GM12865 (cell line): ENCODE data around the gene TOMM6.

Experiments
- DNase-seq: peaks from one replicate; pipeline ENCODE4 v3.0.0; 2010; ENCODE audit warnings: low read depth
- H3K4me3 ChIP-seq: 2 replicates; pipeline ENCODE4 v1.5.1; 2011; ENCODE audit warnings: mild to moderate bottlenecking, low read depth, low read length, control low read depth
- TF ChIP-seq, protein P1 (sequence below): IDR thresholded peaks from 2 replicates; pipeline ENCODE4 v1.5.1; 2011; ENCODE audit warnings: low read length, control low read depth, low read depth, inconsistent platforms; ENCODE audit not compliant: insufficient read depth; ENCODE audit errors: missing control alignments

Gene TOMM6

DNA sequence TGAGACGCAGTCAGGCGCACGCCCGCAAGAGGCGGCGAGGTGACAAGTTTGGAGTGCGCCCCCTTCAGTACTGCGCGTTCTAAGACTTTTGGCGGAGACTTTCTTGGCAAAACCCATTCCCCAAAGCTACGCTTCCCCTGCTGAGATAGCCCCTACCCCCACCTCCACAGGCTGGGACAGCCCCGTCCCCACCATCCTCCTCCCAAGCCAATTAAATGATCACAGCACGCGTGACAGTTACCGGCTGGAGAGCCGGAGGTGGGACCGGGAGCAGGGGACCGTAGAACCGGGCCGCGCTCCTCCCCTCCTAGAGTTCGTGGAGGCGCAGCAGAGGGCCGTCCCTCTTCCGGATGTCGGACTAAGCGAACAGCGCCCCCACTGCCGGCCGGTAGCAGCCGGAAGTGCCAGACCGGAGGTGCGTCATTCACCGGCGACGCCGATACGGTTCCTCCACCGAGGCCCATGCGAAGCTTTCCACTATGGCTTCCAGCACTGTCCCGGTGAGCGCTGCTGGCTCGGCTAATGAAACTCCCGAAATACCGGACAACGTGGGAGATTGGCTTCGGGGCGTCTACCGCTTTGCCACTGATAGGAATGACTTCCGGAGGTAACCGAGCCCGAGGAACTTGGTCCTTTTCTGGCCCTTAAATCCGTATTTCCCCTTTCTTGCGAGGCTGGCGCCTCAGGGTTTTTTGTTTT lies at the start of gene TOMM6:
Gene TOMM6, plus strand, starts transcription at position 476 of the 699 bp plus-strand sequence. Its CDS starts 4 bp downstream, at position 480.
- H3K4me3 ChIP-seq, result peak within 1 kb of the TSS; percentile 97
- TF ChIP-seq, protein P1, sequence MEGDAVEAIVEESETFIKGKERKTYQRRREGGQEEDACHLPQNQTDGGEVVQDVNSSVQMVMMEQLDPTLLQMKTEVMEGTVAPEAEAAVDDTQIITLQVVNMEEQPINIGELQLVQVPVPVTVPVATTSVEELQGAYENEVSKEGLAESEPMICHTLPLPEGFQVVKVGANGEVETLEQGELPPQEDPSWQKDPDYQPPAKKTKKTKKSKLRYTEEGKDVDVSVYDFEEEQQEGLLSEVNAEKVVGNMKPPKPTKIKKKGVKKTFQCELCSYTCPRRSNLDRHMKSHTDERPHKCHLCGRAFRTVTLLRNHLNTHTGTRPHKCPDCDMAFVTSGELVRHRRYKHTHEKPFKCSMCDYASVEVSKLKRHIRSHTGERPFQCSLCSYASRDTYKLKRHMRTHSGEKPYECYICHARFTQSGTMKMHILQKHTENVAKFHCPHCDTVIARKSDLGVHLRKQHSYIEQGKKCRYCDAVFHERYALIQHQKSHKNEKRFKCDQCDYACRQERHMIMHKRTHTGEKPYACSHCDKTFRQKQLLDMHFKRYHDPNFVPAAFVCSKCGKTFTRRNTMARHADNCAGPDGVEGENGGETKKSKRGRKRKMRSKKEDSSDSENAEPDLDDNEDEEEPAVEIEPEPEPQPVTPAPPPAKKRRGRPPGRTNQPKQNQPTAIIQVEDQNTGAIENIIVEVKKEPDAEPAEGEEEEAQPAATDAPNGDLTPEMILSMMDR, result peak; percentile 88
- peak; percentile 97 for DNase-seq

DNA sequence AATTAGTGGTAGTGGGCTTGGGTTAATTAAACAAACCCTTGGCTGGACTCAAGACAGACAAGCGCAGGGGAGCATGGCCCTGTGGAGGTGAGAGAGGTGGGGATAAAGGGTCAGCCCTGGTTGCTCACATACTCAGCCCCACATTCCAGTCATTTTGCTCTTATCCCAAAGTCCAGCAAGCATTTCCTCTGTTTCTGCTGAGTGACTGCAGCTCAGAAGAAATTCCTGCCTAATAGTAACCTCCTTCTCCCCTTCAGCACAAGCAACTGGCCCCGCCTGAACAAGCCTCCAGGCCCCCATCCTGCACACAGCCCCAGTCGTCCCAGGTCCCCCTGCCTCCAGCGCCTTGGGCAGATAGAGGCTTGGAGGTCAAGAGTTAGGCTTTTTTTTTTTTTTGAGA lies 48.5 kb upstream of the TOMM6 start:
- TF ChIP-seq, protein P1, result no peak
- H3K4me3 ChIP-seq, result no peak overlapping the region
- DNase-seq, result no peak

DNA sequence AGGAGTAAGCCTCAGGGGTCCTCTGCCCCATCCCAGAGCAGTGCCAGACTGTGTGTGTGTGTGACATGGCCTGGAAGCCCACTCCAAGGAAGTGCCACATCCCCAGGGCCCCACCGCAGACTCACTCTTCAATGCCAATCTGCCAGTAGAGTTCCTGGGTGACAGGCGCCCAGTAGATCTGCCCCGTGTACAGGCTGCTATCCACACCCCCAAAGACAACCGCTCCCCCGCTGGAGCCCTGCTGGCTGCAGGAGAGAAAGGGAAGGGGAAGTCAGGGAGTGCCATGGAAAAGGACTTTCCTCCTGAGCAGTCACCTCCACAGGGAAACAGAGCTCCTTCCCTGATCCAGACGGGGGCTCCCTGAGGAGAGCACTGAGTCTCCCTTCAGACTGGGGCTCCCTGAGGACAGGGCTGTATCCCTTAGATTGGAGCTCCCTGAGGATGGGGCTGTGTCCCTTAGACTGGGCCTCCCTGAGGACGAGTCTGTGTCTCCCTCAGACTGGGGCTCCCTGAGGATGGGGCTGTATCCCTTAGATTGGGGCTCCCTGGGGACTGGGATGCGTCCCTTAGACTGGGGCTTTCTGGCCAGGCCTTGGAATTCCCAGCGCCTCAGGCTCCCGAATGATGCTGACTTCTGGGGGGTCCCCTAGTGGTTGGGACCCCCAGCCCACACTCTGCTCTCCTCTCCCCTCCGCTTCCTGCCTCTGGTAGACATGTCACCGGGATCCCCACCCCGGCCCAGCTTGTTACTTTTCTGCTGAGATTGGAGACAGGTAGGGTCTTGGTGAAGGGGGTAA lies 46.9 kb upstream of the TOMM6 start:
- TF ChIP-seq, protein P1, result no peak
- H3K4me3 ChIP-seq, result no peak overlapping the region
- DNase-seq, result no peak

DNA sequence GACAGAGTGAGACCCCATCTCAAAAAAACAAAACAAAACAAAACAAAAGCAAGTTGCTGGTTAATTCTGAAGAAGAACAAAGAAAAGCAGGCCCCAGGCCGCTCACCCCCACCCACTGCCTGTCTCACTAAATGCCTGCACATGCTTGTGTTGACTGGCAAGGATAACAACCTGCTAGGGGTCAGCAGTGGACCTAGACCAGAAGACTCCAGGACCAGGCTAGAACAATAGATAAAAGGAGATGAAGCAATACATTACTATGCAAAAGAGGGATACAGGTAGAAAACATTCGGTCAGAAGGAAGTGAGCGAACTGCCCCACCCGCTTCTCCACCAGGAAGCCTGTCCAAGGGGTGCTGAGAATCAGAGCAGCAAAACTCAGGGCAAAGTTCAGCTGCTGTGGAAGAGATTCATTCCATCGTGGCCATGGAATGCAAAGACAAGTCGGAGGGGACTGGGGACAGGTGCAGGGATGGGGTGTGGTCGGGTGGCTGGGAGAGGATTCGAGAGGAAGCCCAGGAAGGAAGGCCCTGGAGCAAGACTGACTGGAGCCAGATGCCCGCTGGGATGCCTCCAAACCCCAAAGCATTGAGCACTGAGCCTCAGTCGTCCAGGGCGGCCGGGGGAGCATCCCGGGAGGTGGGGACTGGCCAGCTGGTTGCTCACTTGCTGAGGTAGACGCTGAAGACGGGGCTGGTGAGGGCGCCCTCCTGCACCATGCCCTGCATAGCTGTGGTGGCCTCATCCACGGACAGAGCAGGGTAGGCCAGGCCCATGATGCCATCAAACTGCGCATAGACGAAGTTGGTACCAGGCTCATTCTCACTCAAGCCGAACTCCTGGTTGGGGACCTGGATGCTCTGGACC lies 45.6 kb upstream of the TOMM6 start:
- TF ChIP-seq, protein P1, result no peak
- no peak overlapping the region for H3K4me3 ChIP-seq
- no peak for DNase-seq

DNA sequence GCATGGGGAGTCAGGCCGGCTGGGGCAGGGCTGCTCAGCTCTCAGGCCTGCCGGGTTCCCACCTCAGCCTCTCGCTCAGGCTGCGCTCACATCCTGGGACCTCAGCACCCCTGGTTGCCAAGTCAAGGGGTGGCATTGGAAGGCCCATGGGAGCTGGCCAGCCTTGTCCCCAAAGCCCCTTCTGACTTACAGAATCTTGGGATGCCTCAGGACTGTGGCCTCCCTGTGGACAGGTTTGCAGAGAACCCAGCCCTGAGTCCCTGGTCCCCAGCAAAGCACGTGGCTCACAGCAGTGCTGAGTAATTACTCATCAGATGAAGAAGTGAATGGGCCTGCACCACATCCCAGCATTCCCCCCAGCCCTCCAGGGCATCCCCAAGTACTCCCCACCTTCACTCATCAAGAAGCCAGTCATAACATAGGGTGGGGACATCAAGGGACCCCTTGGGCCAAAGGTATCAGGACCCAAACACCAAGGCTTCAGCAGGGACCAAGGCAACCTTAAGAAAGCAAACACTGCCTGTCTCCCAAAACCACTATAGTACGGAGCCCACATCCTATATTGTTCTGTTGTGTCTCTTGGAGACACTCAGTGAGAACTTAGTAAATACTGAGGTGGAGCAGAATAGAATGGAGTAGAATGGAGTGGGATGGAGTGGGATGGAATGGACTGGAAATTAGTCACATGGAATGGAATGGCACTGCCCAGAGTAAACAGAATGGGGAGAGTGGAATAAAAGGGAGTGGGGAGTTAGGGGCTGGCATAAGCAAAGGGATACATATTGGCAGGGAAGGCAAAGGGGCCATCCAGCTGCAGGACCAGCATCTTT lies 43.9 kb upstream of the TOMM6 start:
- no peak for DNase-seq
- TF ChIP-seq, protein P1, result no peak
- H3K4me3 ChIP-seq, result no peak overlapping the region

DNA sequence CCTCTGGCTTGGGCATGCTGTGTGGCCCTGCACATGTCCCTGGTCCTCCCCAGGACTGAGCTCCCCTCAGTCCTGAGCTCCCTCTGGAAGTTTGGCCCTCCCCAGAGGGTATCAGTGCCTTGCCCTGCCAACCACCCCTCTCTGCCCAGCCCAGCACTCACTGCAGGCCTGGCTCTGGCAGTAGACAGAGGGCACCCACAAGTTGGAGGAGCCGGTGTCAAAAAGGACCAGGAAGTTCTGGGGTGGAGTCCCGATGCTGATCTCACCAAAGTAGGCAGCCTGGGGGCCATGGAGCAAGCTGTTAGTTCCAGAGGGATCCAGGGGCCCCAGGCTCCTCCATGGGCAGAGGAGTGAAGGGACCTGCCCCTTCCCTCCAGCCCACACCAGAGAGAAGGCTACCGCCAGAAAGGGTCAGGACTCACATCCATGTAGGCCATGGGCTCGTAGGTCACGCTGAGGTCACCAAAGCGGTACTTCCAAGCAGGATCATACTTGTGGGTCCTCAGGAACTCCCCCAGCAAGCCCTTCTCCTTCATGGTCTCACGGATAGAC lies 43.2 kb upstream of the TOMM6 start:
- no peak overlapping the region for H3K4me3 ChIP-seq
- DNase-seq, result no peak
- TF ChIP-seq, protein P1, result no peak
